Keratinocyte (primary cell): Measurements from ENCODE around the gene SMAP1. TPM values are rescaled to one million over a fixed set of nuclear protein-coding genes. Genes with fewer than 3 reads are reported as not detected.

Experiments
- DNase-seq: peaks from one replicate; pipeline ENCODE4 v3.0.0-alpha.2; 2011; ENCODE audit warnings: low read depth, missing footprints, low spot score
- FAIRE-seq: peaks from 2 replicates; lab custom pipeline; 2011; peaks lifted over from hg19 to GRCh38; lab: Jason Lieb, UNC
- H2AFZ ChIP-seq: 2 replicates; pipeline ENCODE4 v1.6.0; 2012; ENCODE audit warnings: low read length, control low read depth, inconsistent platforms; ENCODE audit not compliant: control insufficient read depth
- H3K27ac ChIP-seq: 2 replicates; pipeline ENCODE4 v1.5.1; 2011; ENCODE audit warnings: low read length; ENCODE audit not compliant: control insufficient read depth, insufficient read depth
- H3K27me3 ChIP-seq: 3 replicates; pipeline ENCODE4 v1.6.0; 2011; ENCODE audit warnings: low read length; ENCODE audit not compliant: control insufficient read depth, insufficient read depth; ENCODE audit errors: extremely low read depth
- H3K36me3 ChIP-seq, 2 experiments: 2 replicates in 1 of 2; 3 replicates in 1 of 2; pipeline ENCODE4 v1.5.1; 2011; ENCODE audit warnings: low read length in 2 of 2, mild to moderate bottlenecking in 1 of 2; ENCODE audit not compliant: control insufficient read depth in 2 of 2, insufficient read depth in 2 of 2; ENCODE audit errors: extremely low read depth in 1 of 2
- H3K4me1 ChIP-seq: 3 replicates; pipeline ENCODE4 v1.5.1; 2011; ENCODE audit warnings: low read length; ENCODE audit not compliant: control insufficient read depth, insufficient read depth; ENCODE audit errors: extremely low read depth
- H3K4me2 ChIP-seq: 3 replicates; pipeline ENCODE4 v1.6.0; 2011; ENCODE audit warnings: low read depth, low read length; ENCODE audit not compliant: control insufficient read depth, insufficient read depth; ENCODE audit errors: extremely low read depth
- H3K4me3 ChIP-seq, 3 experiments: fragments of 200-600 bp in 1 of 3; sonication (generic) in 1 of 3; 2 replicates in 2 of 3; 3 replicates in 1 of 3; pipeline ENCODE4 v1.5.1; 2011 to 2016; ENCODE audit warnings: low read length in 3 of 3, mild to moderate bottlenecking in 3 of 3, control low read depth in 2 of 3, inconsistent platforms in 1 of 3, low read depth in 1 of 3, mixed read lengths in 1 of 3, mixed run types in 1 of 3, moderate library complexity in 1 of 3; ENCODE audit not compliant: control insufficient read depth in 2 of 3, insufficient read depth in 2 of 3; ENCODE audit errors: extremely low read depth in 1 of 3
- H3K79me2 ChIP-seq: 2 replicates; pipeline ENCODE4 v1.6.0; 2012; ENCODE audit warnings: low read length; ENCODE audit not compliant: control insufficient read depth, insufficient read depth
- H3K9ac ChIP-seq: 3 replicates; pipeline ENCODE4 v1.6.0; 2011; ENCODE audit warnings: low read length; ENCODE audit not compliant: control insufficient read depth, insufficient read depth; ENCODE audit errors: extremely low read depth
- H3K9me1 ChIP-seq: 3 replicates; pipeline ENCODE4 v1.6.0; 2011; ENCODE audit warnings: low read length; ENCODE audit not compliant: control insufficient read depth, insufficient read depth; ENCODE audit errors: extremely low read depth
- H3K9me3 ChIP-seq: 2 replicates; pipeline ENCODE4 v1.5.1; 2012; ENCODE audit warnings: low read depth, low read length; ENCODE audit not compliant: control insufficient read depth
- H4K20me1 ChIP-seq: 3 replicates; pipeline ENCODE4 v1.6.0; 2011; ENCODE audit warnings: low read length; ENCODE audit not compliant: control insufficient read depth, insufficient read depth; ENCODE audit errors: extremely low read depth
- CTCF ChIP-seq, 3 experiments: IDR thresholded peaks in 1 of 3; conservative IDR thresholded peaks in 1 of 3; optimal IDR thresholded peaks in 1 of 3; 2 replicates in 2 of 3; 3 replicates in 1 of 3; pipeline versions ENCODE3 to v1.5.1; 2011; ENCODE audit warnings: low read length in 3 of 3, mild to moderate bottlenecking in 3 of 3, moderate library complexity in 2 of 3, control low read depth in 1 of 3, inconsistent platforms in 1 of 3; ENCODE audit not compliant: insufficient read depth in 2 of 3; ENCODE audit errors: extremely low read depth in 1 of 3
- EZH2 ChIP-seq: IDR thresholded peaks from one replicate; pipeline ENCODE4 v1.6.1; 2012; ENCODE audit warnings: inconsistent platforms, mild to moderate bottlenecking, low read length, moderate library complexity
- dilution Hi-C: fragments of 300-500 bp; cut with MboI; formaldehyde crosslinking; loops from one replicate; pipeline ENCODE4 v1.7.0; 2020; ENCODE audit warnings: low sequenced_read_pairs; ENCODE audit not compliant: extremely low pct_ligation_motif_present
- polyA plus RNA-seq, 5 experiments: library from polyadenylated mRNA; depleted of rRNA in 3 of 5; stranded (reverse) in 3 of 5; stranded (forward) in 1 of 5; unstranded in 1 of 5; fragments of >200 nt; gene quantifications; 1 replicate in 1 of 5; 2 replicates in 3 of 5; 3 replicates in 1 of 5; pipeline versions ENCODE4 v1.2.1 to v1.2.3, GENCODE V29; 2011 to 2012; ENCODE audit warnings: missing spikeins in 2 of 5, low read depth in 1 of 5, low replicate concordance in 1 of 5

SMAP1 gene
- polyA plus RNA-seq, 1 donor (not counting 4 experiments of a cell fraction or from before 2014, with no cell fraction given): 16.5 TPM

GRCh38 chr6:70860920-70861319 lies 193.2 kb downstream of the SMAP1 start:
- Histone ChIP-seq H3K9me3 (no peaks in the 10 kb centered on the region), H3K4me2 (no peak overlapping the region), H4K20me1 (no peaks in the 10 kb centered on the region), H3K4me1 (no peaks in the 10 kb centered on the region), H3K4me3 (no peak overlapping the region), H3K79me2 (no peaks in the 10 kb centered on the region), H3K36me3 (peaks cover 0 to 1% of the 10 kb centered on the region in 2 experiments), H2AFZ (no peak overlapping the region), H3K9me1 (no peaks in the 10 kb centered on the region), H3K27ac (no peak overlapping the region), H3K9ac (no peak overlapping the region), H3K27me3 (no peaks in the 10 kb centered on the region)
- dilution Hi-C loops: no loop called here
- no peak for FAIRE-seq
- DNase-seq: no peak
- TF ChIP-seq CTCF (optimal IDR thresholded peaks at IDR 0.05 in 1 of 3, IDR thresholded peaks at IDR 0.05 in 1 of 3, conservative IDR thresholded peaks at IDR 0.05 in 1 of 3; ENCODE audit: extremely low read depth in 1 of 3, insufficient read depth in 2 of 3, low read length in 3 of 3): no peak

- Histone ChIP-seq H3K4me1 (no peaks in the 10 kb centered on the region), H3K27me3 (no peaks in the 10 kb centered on the region), H3K4me2 (no peak overlapping the region), H3K4me3 (no peak overlapping the region), H3K79me2 (no peaks in the 10 kb centered on the region), H3K36me3 (no peaks in the 10 kb centered on the region), H2AFZ (no peak overlapping the region), H4K20me1 (no peaks in the 10 kb centered on the region), H3K9me3 (no peaks in the 10 kb centered on the region), H3K9me1 (no peaks in the 10 kb centered on the region), H3K27ac (no peak overlapping the region), H3K9ac (no peak overlapping the region)
- TF ChIP-seq CTCF (optimal IDR thresholded peaks at IDR 0.05 in 1 of 3, IDR thresholded peaks at IDR 0.05 in 1 of 3, conservative IDR thresholded peaks at IDR 0.05 in 1 of 3; ENCODE audit: extremely low read depth in 1 of 3, insufficient read depth in 2 of 3, low read length in 3 of 3) (no peak), EZH2 (no peak)
- dilution Hi-C loops: no loop called here
- DNase-seq (no peak), FAIRE-seq (no peak)
Measured at GRCh38 chr6:70863343-70863742, 195.7 kb downstream of the SMAP1 start.
